NCI-H1694 (cell line): Measurements from ENCODE around the gene IFNE.

ENCODE experiments used
- DNase-seq: peaks from one replicate; lab custom pipeline; 2025; lab: John Stamatoyannopoulos, UW

Gene IFNE, protein sequence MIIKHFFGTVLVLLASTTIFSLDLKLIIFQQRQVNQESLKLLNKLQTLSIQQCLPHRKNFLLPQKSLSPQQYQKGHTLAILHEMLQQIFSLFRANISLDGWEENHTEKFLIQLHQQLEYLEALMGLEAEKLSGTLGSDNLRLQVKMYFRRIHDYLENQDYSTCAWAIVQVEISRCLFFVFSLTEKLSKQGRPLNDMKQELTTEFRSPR

DNA sequence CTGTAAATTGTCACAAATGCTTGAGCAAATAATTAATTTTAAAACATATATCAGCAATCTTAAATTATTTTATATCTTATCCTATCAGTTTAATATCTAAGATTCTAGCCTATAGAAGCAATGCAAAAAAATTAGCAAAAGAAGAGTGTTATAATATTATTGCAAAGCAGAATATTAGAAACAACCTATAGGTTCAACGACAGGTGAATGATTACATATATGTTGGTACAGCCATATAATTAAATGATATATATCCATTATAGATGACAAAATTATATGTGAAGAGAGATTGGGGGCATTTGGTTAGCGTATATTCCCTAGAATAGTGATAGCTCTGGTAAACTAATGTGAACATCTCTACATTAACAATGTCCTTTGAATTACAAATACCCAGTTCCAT, at the start of gene IFNE:
IFNE (minus strand) TSS at position 101 of the 400 bp plus-strand sequence. CDS start 619 bp downstream, outside the sequence.
- DNase-seq: no peak

DNA sequence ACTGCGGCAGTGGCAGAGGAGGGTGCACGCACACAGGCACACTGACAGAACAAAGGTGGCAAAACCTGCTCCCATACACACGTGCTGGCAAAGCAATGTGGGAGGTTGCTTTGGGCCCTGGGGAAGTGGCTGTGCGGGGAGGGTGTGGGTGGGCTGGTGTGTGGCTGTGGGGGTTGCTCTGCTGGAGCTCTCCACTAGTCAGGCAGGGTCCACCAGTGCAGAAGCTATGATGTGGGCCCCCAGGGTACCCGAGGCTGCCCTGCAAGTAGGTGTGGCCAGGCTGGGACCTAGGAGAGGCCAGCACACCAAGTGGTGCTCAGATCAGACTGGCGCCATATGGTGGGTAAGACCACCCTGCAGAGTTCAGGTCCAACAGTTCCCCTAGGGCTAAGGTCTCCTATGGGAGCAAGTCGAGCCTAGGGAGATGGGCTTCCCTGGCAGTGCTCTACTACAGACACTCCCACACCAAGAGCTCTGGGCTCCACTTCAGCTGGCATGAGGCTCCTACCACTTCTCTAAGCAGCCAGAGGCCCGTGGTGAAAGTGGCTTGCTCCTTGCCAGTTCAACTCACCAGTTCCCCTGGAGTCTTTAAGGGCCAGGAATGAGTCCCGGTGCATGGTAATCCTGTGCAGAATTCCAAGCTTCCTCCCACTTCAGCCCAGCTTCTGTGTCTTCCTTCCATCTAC, 46.2 kb upstream of the IFNE start:
- no peak for DNase-seq

DNA sequence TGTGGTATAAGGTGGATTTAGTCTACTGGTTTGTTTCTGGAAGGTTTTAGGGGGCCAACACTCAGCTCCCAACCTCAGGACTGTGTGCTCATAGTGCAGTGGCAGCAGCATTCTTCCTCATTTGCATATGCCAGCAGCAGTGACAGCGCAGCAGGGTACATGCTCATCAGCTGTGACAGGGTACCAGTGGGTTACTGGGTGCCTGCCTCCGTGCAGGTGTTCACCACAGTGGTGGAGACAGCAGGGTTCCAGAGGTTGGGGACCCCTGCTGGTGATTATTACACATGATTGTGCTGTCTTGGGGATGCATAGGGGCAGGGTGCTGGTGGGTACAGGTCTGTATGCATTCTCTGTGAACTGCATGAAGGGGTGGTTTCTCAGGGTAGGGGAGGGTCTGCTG, 45.5 kb upstream of the IFNE start:
- no peak for DNase-seq

DNA sequence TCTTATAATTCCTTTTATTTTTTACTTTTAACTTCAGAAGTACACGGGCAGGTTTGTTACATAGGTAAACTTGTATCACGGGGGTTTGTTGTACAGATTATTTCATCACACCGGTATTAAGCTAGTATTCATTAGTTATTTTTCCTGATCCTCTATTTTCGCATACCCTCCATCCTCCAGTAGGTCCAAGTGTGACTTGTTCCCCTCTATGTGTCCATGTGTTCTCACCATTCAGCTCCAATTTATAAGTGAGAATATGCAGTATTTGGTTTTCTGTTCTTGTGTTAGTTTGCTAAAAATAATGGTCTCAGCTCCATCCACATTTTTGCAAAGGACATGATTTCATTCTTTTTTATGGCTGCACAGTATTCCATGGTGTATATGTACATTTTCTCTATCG, 43.1 kb upstream of the IFNE start:
- DNase-seq: no peak

DNA sequence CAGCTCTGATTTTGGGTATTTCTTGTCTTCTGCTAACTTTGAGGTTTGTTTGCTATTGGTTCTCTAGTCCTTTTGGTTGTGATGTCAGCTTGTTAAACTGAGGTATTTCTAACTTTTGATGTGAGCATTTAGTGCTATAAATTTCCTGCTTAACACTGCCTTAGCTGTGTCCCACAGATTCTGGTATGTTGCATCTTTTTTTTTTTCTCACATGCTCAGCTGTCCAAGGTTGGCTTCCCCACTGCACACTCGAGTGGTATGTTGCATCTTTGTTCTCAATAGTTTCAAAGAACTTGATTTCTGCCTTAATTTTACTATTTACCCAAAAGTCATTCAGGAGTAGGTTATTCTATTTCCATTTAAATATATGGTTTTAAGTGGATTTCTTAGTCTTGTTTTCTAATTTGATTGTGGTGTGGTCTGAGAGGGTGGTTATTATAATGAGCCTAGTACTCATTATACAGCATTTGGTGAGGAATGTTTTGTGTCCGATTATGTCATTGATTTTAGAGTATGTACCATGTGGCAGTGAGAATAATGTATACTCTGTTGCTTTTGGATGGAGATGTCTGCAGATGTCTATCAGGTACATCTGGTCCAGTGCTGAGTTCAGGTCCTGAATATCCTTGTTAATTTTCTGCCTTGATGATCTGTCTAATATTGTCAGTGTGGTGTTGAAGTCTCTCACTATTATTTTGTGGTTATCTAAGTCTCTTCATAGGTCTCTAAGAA, 42.2 kb upstream of the IFNE start:
- no peak for DNase-seq

DNA sequence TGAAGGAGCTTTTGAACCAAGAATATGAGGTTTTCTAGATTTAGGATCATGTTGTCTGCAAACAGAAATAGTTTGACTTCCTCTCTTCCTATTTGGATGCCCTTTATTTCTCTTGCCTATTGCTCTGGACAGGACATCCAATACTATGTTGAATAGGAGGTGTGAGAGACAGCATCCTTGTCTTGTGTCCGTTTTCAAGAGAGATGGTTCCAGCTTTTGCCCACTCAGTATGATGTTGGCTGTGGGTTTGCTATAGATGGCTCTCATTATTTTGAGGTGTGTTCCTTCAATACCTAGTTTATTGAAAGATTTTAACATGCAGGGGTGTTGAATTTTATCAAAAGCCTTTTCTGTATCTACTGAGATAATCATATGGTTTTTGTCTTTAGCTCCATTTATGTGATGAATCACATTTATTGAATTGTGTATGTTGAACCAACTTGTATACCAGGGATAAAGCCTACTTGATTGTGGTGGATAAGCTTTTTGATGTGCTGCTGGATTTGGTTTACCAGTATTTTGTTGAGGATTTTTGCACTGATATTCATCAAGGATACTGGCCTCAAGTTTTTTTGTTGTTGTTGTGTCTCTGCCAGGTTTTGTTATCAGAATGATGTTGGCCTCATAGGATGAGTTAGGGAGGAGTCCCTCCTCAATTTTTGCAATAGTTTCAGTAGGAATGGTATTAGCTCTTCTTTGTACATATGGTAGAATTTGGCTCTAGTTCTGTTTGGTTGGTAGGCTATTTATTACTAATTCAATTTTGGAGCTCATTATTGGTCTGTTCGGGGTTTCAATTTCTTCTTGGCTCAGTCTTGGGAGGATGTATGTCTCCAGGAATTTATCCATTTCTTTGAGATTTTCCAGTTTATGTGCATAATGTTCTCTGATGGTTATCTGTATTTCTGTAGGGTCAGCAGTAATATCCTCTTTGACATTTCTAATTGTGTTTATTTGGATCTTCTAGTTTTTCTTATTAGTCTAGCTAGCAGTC, 41.2 kb upstream of the IFNE start:
- no peak for DNase-seq

DNA sequence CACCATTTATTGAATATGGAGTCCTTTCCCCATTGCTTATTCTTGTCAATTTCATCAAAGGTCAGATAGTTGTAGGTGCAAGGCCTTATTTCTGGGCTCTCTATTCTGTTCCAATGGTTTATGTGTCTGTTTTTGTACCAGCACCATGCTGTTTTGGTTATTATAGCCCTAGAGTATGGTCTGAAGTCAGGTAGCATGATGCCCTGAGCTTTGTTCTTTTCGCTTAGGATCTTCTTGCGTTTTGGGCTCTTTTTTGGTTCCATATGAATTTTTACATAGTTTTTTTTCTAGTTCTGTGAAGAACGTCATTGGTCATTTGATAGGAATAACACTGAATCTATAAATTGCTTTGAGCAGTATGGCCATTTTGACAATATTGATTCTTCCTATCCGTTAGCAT, 40.2 kb upstream of the IFNE start:
- DNase-seq: no peak

DNA sequence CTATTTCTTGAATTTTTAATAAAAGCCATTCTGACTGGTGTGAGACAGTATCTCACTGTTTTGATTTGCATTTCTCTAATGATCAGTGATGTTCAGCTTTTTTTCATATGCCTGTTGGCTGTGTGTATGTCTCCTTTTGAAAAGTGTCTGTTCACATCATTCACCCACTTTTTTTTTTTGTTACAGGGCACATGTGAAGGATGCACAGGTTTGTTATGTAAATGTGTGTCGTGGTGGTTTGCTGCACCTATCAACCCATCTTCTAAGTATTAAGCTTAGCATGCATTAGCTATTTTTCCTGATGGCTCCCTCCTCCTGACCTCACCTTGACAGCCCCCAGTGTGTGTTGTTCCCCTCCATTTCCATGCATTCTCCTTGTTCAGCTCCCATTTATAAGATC, 39.3 kb upstream of the IFNE start:
- no peak for DNase-seq

DNA sequence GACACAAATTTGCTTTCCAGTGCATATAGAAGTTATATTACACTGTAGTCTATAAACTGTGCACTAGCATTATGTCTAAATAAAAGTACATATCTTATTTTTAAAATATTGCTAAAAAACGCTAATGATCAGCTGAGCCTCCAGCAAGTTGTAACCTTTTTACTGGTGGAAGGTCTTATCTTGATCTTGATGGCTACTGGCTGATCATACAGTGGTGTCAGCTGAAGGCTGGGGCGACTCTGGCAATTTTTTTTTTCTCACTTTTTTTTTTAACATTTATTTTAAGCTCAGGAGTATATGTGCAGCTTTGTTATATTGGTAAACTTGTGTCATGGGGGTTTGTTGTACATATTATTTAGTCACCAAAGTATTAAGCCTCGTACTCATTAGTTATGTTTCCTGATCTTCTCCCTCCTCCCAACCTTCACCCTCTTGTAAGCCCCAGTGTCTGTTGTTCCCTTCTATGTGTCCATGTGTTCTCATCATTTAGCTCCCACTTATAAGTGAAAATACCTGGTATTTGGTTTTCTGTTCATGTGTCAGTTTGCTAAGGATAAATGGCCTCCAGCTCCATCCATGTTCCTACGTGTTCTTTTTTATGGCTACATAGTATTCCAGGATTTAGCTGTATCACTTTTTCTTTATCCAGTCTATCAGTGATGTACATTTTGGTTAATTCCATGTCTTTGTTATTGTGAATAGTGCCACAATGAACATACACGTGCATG, 38.6 kb upstream of the IFNE start:
- no peak for DNase-seq

DNA sequence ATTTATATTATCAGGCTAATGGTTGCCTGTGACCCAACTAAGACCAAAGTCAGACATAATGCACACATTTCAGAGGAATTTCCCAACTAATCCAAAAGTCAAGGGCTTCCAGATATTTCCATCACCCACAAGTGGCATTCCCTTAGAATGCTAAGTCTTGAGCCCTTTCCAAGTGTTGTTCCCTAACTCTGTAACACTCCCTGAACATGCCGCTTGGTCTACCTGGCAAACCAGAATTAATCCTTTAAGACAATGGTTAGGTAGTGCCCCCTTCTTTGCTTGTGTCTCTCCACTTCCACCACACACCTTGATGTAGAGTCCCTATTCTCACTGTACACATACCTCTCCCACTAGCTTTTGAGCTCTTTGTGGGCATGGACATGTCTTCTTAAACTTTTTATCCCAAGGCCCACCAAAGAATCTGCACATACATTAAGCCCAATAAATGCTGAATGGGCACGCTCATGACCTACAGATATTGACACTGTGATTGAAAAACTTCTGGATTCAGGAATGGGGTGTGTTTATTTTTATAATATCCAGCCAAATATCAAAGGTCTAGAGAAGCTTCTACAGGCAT, 37.8 kb upstream of the IFNE start:
- no peak for DNase-seq

DNA sequence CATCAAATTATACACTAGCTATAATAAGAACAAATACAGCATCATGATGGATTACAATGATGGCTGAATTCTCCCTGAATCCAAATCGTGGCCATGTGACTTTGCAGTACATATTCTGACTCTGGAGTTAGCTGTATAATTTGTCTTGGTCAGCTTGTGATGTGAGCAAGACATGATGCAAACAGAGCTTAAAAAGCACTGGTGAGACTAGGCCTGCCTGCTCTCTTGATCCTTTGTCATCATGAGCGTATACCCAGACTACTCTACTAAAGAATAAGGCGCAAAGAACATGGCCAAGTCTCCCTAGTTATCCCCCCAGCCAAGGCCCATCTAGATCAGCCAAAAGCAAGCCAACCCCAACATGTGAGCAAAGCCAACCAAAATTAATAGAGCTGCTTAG, 34.7 kb upstream of the IFNE start:
- DNase-seq: no peak

DNA sequence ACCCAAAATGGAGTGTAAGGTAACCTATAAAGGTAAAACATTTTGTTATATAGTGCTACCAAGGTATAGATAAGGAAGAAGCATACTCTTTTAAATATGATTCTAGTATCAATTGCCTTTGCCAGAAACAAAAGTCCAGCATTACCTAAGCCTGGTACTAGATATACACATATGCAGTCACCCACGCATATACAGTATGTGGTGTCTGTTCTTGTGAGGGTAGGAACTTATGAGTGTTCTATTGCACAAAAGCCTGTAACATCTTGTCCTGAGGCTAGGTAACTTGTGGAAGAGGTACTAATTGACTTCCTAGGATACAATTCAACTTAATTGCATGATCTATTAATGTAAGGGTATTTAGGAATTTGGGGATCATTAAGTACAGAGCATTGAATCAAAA, 31.3 kb upstream of the IFNE start:
- no peak for DNase-seq

DNA sequence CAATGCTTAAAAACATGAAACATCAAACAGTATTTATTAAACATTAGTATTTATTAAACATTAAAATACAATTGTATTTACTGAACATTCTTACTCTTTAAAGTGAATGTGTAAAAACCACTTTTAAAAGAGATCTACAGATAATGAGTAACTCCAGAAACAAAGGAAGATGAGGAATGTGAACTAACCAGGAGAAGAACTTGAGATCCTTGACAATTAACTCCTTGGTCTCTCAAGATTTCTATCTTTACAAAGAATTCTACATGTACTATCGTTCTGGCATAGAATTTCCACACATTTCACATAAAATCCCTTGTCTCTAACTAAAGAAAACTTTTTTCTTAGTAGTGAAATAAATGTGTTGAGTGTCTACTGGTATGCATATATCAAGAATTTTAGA, 28.7 kb upstream of the IFNE start:
- DNase-seq: no peak

DNA sequence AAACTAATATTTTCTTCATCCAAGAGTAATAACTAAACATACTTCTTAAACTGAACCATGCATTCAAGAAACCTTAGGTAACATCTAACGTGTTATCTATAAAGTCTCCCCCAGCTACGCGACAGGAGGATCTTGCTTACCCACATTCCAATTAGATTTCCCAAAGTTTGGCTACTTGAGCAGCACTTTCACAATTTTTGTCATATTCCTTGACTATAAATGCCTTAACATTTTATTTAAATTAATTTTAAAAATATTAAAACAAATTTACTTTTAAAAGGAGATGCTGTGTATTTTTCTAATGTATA, 25.3 kb upstream of the IFNE start:
- no peak for DNase-seq

DNA sequence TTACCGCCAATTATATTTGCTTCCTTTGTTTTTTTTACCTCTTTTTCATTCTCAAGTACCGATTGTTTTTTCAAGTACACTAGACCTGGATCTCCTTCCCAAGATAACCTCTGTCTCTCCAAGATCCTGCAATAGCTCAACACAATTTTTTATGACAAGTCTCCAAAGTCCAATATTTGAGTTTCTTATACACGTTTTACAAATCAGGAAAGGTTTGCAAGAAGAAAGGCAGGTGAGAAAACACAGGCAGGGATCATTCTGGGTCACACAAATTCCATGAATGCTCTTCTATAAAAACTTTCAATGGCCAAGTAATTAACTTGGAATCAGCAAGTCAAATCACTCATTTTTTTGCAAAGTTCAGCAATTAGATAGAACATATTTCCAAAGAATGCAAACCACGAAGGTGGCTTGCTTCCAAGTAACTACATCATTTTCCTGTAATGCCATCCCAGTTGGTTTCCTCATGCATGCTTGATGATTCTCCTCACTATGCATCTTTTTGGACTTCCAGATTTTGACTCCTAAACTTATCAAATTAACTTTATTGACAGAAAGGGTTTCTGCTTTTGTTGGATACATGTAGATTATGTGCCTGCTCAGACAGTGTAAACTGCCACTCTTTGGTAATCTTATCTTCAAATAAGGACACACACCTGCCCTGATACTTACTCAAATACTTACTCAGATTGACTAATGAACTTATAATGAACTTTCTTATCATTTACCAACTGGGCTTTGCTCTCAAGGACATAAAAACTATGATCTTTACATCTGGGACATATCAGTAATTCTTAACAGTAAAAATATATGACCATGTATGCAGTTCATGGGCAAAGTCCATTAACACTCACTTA, 24.7 kb upstream of the IFNE start:
- no peak for DNase-seq

DNA sequence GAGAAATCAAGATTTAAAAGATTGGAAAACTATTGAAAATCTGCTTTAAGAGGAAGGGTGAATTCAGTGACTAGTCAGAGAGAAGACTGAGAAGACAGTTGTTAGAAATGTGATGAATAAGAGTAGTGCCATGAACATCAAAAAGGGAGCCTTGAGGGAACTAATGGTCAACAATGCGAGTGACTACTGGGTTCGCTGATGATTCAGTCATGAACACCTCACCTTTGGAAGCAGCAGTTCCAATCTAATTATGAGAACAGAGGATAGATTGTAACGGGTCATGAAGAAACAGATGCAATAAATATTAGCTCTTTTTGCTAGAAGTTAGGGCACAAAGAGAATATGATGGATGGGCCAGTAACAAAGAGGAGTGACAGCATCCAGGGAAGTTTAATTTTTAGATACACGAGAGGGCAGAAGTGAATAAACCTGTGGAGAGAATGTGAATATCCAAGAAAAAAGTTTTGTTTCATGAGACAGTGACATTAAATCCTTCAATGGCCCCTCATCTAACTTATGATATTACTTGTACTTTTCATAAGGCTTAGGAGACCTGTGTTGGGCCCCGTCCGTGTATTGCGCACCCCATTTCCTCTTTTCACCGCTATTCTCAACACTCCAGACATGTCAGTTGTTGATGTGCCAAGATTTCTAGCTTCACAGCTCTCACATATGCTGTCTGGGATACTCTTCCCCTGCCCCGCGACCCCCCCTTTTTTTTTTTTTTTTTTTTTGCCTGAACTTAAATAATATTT, 23.5 kb upstream of the IFNE start:
- no peak for DNase-seq

DNA sequence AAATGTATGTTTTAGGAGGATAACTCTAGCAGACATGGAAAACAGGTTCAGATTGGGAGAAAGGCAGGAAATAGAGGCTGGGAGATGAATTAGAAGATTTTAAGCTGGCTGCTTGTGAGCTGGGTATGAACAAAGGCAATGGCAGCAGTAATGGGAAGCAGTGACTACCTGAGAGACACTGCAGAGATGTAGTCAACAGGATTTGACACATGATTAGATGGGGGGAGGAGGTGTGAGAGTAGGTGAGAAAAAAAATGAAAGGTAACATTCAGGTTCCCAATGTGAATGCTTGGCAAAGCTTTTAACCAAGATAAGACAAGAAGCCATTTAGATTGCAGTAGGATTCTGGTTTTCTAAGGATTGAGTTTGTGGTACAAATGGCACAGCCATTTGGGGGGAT, 22.8 kb upstream of the IFNE start:
- no peak for DNase-seq

DNA sequence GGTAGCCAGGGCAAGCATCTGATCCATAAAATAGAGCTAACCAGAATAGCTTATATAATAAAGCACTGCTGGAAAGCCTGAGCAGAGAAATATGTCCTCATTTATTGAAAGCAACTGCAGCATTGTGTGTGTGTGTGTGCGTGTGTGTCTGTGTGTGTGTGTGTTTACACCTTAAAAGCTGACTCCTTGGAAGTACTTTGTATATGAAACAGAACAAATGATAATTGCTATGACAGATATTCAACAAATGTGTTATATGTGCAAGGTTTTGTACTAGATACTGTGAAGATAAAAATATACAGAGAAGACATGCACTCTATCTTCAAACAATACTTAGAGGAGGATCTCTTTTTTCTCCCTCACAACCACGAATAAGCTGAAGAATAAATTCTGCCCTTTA, 22.0 kb upstream of the IFNE start:
- DNase-seq: no peak

DNA sequence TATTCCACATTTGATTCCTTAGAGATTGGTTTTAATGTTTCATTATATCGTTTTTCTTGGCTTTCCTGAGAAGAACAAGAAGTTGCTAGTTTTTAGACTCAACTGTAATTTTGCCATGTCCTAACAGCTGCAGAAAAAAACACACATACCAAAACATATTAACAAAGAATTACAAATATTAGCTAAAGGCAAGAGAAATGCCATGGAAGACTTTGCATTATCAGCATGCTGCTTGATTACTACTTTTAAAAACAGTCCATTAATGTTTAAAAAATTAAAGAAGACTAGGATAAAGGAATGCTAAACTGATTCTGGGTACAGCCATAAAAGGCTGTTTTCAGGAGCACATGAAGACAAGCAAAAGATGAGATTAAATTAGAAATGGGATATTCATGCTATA, 20.5 kb upstream of the IFNE start:
- DNase-seq: no peak

DNA sequence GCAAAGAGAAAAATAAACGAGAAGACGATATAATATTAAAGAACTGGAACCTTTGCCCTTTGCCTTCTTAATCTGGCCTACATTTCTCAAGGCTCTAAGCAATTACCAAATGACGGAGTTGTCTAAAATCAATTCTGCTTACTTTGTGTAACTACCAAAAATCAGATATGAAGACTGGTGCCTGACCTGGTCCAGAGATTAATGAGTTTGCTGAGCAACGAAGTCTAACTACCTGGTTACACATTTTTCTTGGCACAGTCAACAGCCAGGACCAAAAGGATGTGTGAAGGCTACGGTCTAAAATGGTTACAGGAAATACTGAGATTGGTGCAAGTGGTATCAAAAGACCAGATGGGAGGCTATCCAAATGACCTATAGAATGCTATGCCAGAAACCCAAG, 17.8 kb upstream of the IFNE start:
- DNase-seq: no peak
